ENCODE data around the gene CCL19. TPM values are rescaled to one million over a fixed set of nuclear protein-coding genes. Genes with fewer than 3 reads are reported as not detected.
"Not testable (repeated sequence)": the region's sequence is repeated elsewhere in the genome, so short reads cannot be mapped to it uniquely, and the experiment has no call there.

The CCL19 gene
- not detected for total RNA-seq

DNA sequence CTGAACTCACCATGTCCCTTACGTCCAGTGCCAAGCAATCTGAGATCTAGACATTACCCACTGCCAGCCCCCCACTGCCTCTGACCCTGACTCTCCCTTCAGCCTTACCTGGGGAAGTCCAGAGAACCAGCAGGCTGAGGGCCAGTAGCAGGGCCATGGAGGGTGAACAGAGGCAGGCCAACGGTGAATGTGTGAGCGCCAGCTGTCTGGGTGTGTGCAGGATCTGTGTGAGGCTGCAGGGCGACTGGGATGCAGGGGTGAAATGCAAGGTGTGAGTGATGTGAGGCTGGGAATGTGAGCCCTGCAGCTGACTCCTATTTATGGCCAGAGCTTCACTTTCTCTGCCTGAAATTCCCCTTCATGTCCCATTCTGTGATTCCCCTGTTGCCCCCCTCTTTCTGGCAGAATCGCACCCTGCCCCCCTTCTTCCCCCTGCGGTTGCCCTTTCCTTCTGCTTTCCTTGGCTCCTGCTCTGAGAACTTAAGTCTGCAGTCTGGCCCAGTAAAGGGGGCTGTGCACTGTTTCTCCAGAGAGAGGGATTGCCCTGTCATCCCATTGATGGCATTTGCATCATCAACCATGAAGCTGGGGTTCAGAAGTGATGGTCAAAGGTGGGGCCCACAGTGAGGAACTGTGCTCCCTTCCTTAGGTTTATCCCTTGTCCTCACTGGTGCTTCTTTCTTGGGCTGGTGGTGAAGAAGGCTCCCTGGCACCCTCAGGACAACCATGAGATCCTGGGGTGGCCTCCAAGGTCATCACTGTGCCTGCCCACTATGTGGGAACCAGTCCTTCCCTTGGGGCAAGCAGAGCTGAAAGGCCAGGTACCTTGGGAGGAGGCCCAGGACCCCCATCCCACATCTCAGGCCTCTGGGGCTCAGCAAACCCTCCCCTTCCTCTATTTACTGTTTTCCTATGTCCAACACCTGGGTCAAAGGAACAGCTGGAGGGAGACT, at the start of gene CCL19:
Gene CCL19, minus strand, starts transcription at position 294 of the 953 bp plus-strand sequence. Its CDS starts 137 bp downstream, at position 157.
- H3K9me3 Mint-ChIP-seq, result no peaks in the 10 kb centered on the region
- ChIA-PET POLR2A (interaction anchor here (0.9 kb wide), 1 partner anchor 58 kb away, joined by 3 read pairs; no protein-coding TSS in a partner anchor), CTCF (interaction anchor here (1.8 to 4.3 kb wide), 2 partner anchors 10 to 69 kb away, joined by 4 to 33 read pairs; no protein-coding TSS in a partner anchor)
- no peak within 1 kb of the TSS for H3K4me3 Mint-ChIP-seq
- TF ChIP-seq CTCF (IDR thresholded peaks at IDR 0.05), result no peak
- H3K27ac Mint-ChIP-seq, result no peak within 1 kb of the TSS
- H3K27me3 Mint-ChIP-seq, result peaks cover 4% of the 10 kb centered on the region
- H3K36me3 Mint-ChIP-seq (ENCODE audit: low read depth), result no peaks in the 10 kb centered on the region
- no peaks in the 10 kb centered on the region for H3K4me1 Mint-ChIP-seq (ENCODE audit: low read depth)
- ATAC-seq, result no peak
- intact Hi-C loops (cut with micrococcal nuclease), result no loop called here
- DNase-seq, result no peak

GRCh38 chr9:34740176-34740575, 49.1 kb upstream of the CCL19 start:
- H3K27me3 Mint-ChIP-seq; intact Hi-C loops (cut with micrococcal nuclease); DNase-seq; H3K4me1 Mint-ChIP-seq (ENCODE audit: low read depth); H3K36me3 Mint-ChIP-seq (ENCODE audit: low read depth); H3K4me3 Mint-ChIP-seq; POLR2A ChIA-PET; H3K27ac Mint-ChIP-seq; CTCF ChIA-PET; ATAC-seq; H3K9me3 Mint-ChIP-seq: not testable (repeated sequence)

GRCh38 chr9:34737677-34738260, 46.7 kb upstream of the CCL19 start:
- DNase-seq (no peak), ATAC-seq (no peak)
- H3K4me3 Mint-ChIP-seq, result no peak overlapping the region
- no peak for TF ChIP-seq CTCF (IDR thresholded peaks at IDR 0.05)
- H3K27ac Mint-ChIP-seq, result no peak overlapping the region
- CTCF ChIA-PET, result no interaction called here
- no peaks in the 10 kb centered on the region for H3K9me3 Mint-ChIP-seq
- POLR2A ChIA-PET, result no interaction called here
- no peaks in the 10 kb centered on the region for H3K4me1 Mint-ChIP-seq (ENCODE audit: low read depth)
- H3K36me3 Mint-ChIP-seq (ENCODE audit: low read depth), result no peaks in the 10 kb centered on the region
- intact Hi-C loops (cut with micrococcal nuclease), result no loop called here
- H3K27me3 Mint-ChIP-seq, result peaks cover 5% of the 10 kb centered on the region

GRCh38 chr9:34734720-34735119, 43.6 kb upstream of the CCL19 start:
- ChIA-PET CTCF (interaction anchor here (0.9 to 1.1 kb wide), 2 partner anchors 25 to 32 kb away, joined by 3 read pairs; no protein-coding TSS in a partner anchor), POLR2A (no interaction called here)
- Mint-ChIP-seq H3K36me3 (ENCODE audit: low read depth) (no peaks in the 10 kb centered on the region), H3K27me3 (peaks cover 5% of the 10 kb centered on the region), H3K27ac (no peak overlapping the region), H3K9me3 (no peaks in the 10 kb centered on the region), H3K4me1 (ENCODE audit: low read depth) (no peaks in the 10 kb centered on the region), H3K4me3 (no peak overlapping the region)
- intact Hi-C loops (cut with micrococcal nuclease), result no loop called here
- ATAC-seq (no peak), DNase-seq (no peak)
- TF ChIP-seq CTCF (IDR thresholded peaks at IDR 0.05), result no peak

DNA sequence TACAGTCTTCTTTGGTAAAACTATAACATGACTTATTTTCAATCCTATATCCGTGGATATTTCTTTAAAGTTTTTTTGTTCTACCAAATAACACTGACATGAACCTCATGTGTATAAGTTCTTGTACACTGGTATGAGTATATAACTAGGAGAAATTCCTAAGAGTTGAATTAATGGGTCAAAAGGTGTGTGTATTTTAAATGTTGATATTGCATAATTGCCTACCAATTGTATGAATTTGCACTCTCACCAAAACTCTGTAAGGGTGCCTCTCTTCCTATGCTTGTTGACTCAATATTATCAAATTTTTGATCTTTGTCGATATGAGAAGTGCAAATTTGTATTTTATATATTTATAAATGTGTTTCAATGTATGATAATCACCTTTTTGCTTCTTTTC, 41.8 kb upstream of the CCL19 start:
- ChIA-PET POLR2A (no interaction called here), CTCF (no interaction called here)
- Mint-ChIP-seq H3K4me3 (no peak overlapping the region), H3K27me3 (peaks cover 2% of the 10 kb centered on the region), H3K4me1 (ENCODE audit: low read depth) (no peaks in the 10 kb centered on the region), H3K36me3 (ENCODE audit: low read depth) (no peaks in the 10 kb centered on the region), H3K9me3 (no peaks in the 10 kb centered on the region), H3K27ac (no peak overlapping the region)
- no peak for TF ChIP-seq CTCF (IDR thresholded peaks at IDR 0.05)
- DNase-seq, result no peak
- intact Hi-C loops (cut with micrococcal nuclease), result no loop called here
- no peak for ATAC-seq

All from activated CD8-positive, alpha-beta T cell treated with anti-CD3 and anti-CD28 coated beads for 36 hours (primary cell).